HG03039 (cell line): Measurements from ENCODE around the gene MRPS15.

ENCODE experiments used
- ATAC-seq: cut with Tn5 transposase; IDR thresholded peaks from one replicate; pipeline ENCODE4 v1.9.1; 2021; ENCODE audit warnings: mild to moderate bottlenecking, moderate library complexity; ENCODE audit not compliant: unreplicated experiment

The MRPS15 gene

DNA sequence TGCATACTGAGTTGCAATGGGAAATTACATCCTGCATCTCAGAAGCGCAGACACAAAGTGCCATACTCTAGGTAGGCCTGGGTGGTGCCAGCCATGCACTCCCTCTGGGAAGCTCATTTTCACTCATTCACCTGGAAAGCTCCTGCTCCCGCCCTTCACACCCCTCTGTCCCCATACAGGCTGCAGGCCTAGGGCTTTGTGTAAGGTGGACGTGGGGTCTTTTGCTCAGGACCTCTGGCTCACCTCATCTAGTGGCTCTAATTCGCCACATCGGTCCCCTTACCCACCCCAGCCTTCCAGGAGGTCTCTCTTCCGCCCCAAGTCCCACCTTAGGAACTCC is 751 bp downstream of the MRPS15 start:
- ATAC-seq: peak; percentile 2

- ATAC-seq: no peak
These were observed 5.3 kb downstream of the MRPS15 start for GRCh38 chr1:36458910-36459309.

DNA sequence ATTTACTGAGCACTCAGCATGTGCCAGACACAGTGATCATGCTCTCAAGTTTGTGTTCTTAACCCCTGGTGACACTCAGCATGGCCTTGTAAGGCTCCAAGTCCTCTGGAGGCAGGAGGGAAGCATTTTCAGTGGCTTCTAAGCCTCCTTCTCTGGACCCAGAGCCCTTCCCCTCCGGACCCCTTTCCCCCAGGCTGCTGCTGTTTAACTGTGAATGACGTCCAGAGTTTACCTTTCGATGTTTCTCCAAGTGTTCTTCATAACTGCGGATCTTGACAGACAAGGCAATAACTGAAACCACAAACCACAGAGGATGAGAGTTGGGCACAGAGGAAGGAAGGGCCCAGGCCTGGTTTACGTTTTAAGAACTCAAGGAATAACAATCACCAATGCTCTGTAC is 6.5 kb downstream of the MRPS15 start:
- ATAC-seq: no peak

- no peak for ATAC-seq
These were observed 7.7 kb downstream of the MRPS15 start for GRCh38 chr1:36456391-36456928.

DNA sequence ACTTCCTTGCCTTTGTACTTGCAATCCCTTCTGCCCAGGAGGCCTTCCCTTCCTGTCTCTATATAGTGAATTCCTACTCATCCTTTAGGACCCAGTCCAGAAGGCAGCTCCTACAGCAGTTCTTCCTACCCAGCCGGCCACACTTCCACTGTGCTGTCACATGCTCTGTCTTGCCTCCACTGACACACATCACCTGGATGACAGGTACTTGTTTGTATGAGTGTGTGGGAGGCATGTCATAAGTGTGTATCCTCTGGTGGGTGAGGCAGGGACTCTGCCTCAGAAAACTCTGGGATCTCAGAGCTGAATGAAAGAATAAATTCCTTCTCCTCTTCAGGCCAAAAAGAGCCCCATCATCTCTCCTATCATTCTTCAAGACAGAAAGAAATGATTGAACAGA is 8.8 kb downstream of the MRPS15 start:
- no peak for ATAC-seq

DNA sequence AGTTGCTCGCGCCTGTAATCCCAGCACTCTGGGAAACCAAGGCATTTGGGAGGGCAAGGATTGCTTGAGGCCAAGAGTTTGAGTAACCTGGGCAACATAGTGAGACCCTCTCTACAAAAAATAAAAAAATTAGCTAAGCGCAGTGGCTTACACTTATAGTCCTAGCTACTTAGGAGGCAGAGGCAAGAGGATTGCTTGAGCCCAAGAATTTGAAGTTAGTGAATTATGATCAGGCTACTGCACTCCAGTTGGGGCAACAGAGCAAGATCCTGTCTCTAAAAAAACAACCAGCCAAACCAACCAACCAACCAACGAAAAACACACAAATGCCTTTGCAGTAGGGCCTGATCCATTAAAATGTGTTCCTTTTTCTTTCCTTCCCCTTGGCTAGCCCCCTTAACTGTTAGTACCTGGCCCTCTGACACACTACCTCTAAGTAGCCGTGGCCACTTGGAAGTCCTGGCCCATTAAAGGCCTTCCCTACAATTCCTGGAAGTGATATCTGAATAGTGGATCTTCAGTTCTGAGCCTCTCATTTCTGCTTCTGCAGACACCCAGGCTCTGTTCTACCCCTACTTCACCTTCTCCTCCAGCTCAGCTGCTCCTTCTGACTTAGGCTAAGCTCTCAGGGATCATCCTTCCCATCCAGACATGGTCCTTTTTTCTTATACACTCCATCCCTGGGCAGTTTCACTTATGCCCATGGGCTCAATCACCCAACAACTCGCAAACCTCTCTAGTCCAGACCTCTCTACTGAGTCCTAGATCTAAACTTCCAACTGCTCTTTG is 10.4 kb downstream of the MRPS15 start:
- no peak for ATAC-seq

GRCh38 chr1:36453051-36453450 is 11.1 kb downstream of the MRPS15 start:
- no peak for ATAC-seq

DNA sequence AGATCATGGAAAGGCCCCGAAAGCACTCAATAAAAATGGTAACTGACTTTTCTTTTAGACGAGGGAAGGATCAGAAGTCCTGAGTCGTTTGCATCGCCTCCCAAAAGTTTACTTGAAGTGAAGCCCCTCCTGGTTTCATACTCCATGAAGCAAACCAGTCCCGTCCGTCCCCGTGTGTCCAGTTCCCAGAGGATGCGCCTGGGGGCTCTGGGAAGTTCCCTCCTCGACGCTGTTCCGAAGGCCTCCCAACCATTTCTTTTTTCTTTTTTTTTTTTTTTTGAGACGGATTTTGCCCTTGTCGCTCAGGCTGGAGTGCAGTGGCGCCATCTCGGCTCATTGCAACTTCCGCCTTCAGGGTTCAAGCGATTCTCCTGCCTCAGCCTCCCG is 13.3 kb downstream of the MRPS15 start:
- ATAC-seq: no peak

- ATAC-seq: peak; percentile 94
These were observed 13.8 kb downstream of the MRPS15 start, which contains the start of gene OSCP1 for GRCh38 chr1:36450270-36450918. Gene OSCP1, minus strand, starts transcription at chr1:36450451. Its CDS starts 82 bp downstream, at chr1:36450369.

- ATAC-seq: no peak
These were observed 15.6 kb downstream of the MRPS15 start for GRCh38 chr1:36448530-36449056.

GRCh38 chr1:36447450-36447849 is 16.7 kb downstream of the MRPS15 start:
- ATAC-seq: no peak

- ATAC-seq: no peak
These were observed 17.4 kb downstream of the MRPS15 start for GRCh38 chr1:36446746-36447145.

DNA sequence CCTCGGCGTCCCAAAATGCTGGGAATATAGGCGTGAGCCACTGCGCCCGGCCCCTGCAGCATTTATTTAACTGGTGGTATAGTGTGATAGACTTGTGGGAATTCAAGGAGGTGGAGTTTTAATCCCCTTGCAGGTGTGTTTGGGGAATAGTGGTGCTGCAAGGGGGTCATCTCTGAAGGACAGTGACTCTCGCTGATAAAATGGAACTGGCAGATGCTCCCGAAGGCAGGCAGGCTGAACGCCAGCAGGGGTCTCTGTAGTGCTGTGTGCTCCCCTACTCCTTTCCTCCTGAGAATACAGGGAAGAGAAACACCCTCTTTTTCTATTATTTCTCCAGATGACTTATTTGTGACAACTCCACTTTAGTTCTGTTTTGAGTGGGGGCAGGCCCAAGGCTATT is 17.9 kb downstream of the MRPS15 start:
- no peak for ATAC-seq

GRCh38 chr1:36443297-36443696 is 20.9 kb downstream of the MRPS15 start:
- ATAC-seq: no peak

GRCh38 chr1:36442337-36442736 is 21.8 kb downstream of the MRPS15 start:
- no peak for ATAC-seq

GRCh38 chr1:36440646-36441045 is 23.5 kb downstream of the MRPS15 start:
- ATAC-seq: no peak

GRCh38 chr1:36440044-36440443 is 24.1 kb downstream of the MRPS15 start:
- no peak for ATAC-seq

DNA sequence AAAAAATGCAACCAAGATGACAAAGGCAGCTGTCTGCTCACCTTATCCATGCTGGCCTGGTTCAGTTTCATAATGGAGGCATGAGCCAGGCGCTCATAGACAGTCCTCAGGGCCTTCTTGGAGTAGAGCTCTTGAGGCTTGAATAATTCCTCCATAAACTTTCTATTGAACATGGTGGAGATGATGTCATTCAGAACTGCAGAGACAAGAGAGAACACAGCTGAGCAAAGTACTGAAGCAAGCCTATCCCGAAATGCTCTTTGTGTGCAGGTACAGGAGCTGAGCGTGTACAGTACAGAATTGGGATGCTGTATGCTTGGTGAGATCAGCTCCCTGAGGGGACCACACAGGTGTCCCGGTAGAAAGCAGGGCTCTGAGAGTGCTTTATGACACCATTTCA is 25.5 kb downstream of the MRPS15 start:
- ATAC-seq: no peak

GRCh38 chr1:36436821-36437220 is 27.4 kb downstream of the MRPS15 start:
- ATAC-seq: no peak

- ATAC-seq: no peak
These were observed 31.1 kb downstream of the MRPS15 start for GRCh38 chr1:36433102-36433501.

GRCh38 chr1:36432616-36433015 is 31.6 kb downstream of the MRPS15 start:
- ATAC-seq: no peak

GRCh38 chr1:36425791-36426190 is 38.4 kb downstream of the MRPS15 start:
- no peak for ATAC-seq
